Hematopoietic multipotent progenitor cell (in vitro differentiated cells): ENCODE measurements around the gene MAML3. TPM values are rescaled to one million over a fixed set of nuclear protein-coding genes. Genes with fewer than 3 reads are reported as not detected.

Experiments used
- DNase-seq, 3 donors: peaks; one replicate each; pipeline ENCODE4 v3.0.0-alpha.2; 2011 to 2015; ENCODE audit warnings: low read depth in 2 of 3, low spot score in 2 of 3
- total RNA-seq: library from RNA; depleted of rRNA; stranded (reverse); fragments of >200 nt; gene quantifications from one replicate; pipeline ENCODE4 v1.2.3, GENCODE V29; 2012

The MAML3 gene
- total RNA-seq, 1 donor, result 27.2 TPM

DNA sequence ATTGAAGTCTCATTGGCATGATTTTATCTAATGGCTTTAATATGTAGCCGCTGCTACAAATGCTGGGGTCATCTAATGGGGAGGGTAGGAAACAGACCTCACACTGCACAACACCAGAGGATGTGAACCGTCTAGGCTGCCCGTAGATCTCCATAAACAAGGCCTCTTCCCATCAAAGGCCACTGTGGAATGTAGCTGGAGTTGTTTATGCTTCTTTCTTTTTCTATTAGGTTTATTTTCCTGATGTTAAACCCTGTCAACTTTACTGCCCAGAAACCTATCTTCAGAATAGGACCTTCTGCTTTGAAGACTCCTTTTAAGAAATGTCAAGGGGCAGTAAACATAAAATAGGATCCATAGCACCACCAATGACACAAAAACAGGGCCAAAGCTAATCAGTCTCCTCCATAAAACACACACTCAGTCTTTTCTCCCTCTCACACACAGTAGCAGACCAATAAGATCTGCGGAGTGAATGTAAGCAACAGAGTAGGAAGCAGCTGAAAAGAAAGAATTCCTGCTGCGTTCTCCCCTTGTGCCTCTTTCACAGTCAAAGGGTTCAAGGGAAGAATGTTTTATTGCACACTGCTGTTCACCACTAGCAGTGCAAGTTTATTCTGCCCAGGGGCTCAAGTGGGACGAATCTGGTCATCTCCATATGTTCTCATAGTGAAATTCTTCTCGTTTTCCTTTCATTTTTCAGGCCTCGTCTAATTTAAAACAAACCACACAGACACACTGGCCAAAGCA is 72.2 kb downstream of the MAML3 start:
- DNase-seq, result no peak

DNA sequence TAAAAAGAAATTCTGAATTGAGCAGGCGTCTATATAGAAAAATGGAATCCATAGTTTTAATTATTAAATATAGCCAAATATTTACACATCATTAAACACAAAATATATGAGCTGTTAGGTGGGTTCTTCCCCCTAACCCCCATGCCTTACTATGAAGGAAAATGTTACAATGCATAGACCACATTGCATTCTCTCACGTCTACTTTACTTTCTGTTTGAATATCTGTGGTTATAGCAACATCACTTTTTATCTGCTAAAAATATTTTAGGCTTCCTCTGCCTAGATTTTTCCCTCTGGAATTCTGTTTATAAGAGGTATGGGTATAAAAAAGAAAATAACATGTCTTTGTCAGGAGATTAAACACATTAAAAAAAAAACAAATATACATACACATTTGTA is 73.1 kb downstream of the MAML3 start:
- DNase-seq, result no peak

GRCh38 chr4:140078366-140078765 is 75.6 kb downstream of the MAML3 start:
- no peak for DNase-seq

DNA sequence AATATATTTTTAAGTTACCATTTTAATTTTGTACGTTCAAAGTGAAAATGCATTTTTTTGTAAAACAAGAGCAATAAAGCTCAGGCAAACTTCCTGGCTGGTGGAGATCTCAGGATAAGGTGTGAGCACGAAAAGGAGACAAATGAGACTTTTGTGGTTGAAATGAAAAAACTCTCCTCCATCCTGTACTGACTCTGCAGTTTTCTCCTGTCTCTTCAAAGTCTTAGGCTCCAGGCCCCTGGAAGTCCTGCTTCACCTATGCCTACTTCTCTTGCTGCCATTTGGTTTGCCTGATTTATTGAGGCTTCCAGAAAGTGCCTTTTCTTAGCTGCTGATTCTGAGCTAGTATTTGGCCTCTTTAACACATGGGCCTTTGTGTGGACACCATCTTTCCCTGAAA is 77.7 kb downstream of the MAML3 start:
- peak in 1 of 3 donors; percentile 62 for DNase-seq

DNA sequence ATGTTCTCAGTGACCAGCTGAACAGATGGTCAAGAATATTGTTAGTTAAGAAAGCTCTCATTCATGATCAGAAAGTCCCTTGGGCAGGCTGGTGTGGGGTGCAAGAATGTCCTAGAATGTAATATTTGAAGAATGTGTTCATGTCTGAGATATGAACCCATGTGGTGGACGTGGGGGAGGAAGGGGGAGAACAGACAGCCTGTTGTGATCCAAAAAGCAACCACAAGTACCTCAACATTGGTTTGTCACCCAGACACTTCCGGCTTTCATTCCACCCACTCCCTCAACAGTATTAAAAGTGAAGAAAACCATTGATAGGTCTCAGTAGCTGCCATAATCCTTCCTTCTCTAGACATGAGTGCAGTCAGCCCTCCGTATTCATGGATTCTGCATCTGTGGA is 82.2 kb downstream of the MAML3 start:
- peak in 2 of 3 donors; percentile 85 to 92 for DNase-seq

DNA sequence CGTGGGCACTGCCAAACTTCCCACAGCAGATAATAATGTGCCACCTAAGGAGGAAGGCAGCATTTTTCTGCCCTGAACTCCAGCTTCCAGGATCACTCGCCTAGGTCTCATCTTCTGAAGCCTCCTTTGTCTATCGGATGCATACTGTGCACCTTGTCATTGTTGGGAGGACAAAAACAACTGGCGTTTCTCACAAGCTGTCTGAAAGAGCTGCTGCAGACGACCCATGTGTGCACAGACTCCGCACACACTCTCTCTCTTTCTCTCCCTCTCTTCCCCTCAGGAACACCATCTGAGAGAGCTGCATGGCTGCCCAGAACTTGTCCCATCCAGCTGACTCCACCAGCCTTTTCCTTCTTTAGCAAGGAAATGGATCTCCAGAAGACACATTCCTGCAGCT is 83.0 kb downstream of the MAML3 start:
- no peak for DNase-seq

DNA sequence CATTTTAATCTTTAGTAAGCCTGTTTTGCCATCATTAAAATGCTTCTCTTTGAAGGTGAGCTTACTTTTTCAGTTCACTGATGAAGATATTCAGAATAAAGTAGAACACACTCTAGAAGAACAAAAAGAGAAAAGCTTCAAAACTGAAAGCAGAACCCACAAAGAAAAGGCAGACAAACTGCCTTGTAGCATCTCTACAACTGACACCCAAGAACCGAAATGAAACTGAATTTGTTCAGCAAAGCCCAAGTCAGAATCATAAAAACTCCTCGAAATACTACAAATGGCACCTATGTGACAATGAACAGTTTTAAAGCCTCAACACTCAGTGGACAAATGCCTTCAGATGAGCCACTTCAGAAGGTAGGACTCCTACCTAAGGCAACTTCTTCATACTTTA is 83.6 kb downstream of the MAML3 start:
- peak in 1 of 3 donors; percentile 45 for DNase-seq

GRCh38 chr4:140069066-140069465 is 84.9 kb downstream of the MAML3 start:
- DNase-seq, result no peak

DNA sequence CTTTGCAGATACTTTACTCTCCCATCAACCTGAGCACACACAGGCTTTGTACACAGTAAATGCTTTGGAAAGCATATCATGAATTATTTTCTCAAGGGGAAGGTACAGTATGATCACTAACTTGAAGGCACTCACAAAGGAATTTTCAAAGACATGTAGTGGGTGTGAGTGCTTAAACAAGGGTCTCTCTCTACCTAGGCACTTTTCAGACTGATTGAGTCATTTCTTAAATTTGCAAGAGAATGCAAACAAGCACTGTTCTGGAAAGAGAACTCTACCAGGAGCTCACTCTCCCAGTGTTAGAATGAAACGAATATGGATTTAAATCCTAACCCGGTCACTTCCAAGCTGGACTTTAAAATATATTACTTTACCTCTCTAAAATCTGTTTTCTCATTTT is 85.7 kb downstream of the MAML3 start:
- no peak for DNase-seq

DNA sequence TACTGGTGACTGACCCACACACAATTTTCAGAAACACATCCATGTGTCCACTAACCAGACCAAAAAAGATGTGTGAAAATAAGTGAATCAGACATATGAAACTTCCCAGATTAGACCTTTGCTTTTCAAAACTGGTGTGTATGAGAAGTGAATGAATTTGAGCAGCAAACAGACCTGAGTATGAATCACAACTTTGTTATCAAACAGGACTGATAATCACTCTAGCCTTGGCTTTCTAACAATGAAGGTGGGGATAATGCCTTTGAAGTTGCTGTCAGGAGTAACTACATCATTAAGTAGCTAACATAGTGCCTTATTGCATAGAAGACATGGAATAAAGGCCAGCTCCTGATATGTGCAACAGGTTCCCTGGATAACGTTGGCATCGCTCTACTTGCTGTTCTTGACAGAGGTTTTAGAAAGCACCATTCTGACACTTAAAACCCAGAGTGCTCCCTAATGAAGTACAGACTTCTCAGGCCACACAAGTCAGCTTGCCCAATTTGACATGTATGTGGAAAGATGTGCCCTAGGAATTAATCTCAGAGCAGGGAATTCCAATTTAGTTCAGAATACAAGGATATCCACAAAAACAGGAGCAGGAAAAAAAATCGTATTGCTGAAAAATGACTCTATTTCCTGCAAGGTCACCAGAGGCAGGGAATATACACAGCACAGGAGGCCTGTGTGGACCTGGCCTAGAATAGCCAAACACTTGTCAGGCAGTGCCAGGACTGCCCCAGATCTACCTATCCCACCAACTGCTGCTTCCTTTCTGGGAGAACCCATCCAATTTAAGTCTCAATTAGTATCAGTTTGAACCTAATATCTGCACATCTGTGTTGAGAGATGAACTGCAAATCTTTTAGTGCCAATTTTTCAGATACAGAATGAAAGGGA is 87.7 kb downstream of the MAML3 start:
- no peak for DNase-seq

DNA sequence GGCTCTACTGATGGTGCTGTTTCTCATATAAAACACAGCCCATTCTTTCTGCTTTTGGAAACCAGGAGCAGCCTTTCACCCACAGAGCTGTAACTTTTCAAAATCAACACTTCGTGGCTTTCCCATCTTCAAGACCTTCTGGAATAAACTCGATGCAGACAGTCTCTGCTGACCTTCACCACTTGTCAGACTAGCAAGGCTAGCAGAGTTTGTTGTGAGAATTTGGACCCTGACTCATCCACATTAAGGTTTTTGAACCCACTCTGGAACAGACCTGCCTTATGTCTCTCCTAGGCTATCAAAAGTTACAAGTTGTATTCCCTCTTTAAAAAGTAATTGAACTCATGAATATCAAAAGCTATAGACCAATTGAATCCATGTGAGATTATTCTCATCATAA is 88.6 kb downstream of the MAML3 start:
- no peak for DNase-seq

DNA sequence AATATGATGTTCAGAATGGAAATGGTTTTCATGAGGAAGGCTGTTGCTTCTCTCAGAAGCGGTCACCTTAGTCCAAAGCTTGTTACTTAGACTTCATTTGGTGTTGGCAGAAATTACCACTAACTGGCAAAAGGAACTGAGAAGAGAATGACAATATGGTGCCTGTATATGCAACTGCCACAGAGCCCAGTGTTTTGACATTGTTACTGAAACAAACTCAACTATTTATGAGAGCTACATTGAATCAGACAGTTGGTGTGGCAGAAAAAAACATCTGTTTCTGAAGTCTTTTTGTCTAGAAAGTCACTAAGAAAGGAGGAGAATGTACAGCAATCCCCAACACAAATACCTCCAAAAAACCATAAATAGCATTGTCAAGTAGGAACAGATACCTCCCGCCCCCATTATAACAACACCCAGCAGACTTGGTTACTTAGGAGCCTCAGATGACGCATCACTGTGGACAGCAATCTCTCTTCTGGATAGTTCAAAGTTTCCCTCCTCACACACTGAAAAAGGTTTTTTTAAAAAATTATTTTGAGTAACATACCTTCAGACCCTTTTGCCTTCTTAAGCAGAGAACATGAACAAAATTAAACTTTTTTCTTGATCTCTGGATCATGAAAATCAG is 92.2 kb downstream of the MAML3 start:
- DNase-seq, result no peak

GRCh38 chr4:140061194-140061593 is 92.8 kb downstream of the MAML3 start:
- no peak for DNase-seq

GRCh38 chr4:140059159-140059558 is 94.8 kb downstream of the MAML3 start:
- no peak for DNase-seq

DNA sequence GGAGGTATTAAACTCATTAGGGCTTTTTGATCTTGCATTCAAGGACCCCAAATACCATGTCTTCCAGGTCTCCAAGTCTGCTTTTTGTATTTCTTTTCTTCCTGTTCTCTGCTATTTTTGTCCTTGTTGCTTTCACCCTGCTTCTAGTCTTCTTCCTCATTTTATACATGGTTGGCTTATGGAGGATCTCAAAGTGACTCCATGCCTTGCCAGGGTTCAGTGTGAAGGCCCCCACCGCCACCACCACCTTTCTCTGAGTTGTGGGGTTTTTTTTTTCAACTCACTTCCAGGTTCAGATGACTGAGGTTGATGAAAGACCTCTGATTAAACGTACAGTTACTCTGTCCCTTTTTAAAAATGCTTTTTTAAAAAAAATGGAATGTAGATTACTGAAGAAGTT is 96.3 kb downstream of the MAML3 start:
- DNase-seq, result peak in 2 of 3 donors; percentile 40 to 66

GRCh38 chr4:140056015-140056414 is 98.0 kb downstream of the MAML3 start:
- no peak for DNase-seq

DNA sequence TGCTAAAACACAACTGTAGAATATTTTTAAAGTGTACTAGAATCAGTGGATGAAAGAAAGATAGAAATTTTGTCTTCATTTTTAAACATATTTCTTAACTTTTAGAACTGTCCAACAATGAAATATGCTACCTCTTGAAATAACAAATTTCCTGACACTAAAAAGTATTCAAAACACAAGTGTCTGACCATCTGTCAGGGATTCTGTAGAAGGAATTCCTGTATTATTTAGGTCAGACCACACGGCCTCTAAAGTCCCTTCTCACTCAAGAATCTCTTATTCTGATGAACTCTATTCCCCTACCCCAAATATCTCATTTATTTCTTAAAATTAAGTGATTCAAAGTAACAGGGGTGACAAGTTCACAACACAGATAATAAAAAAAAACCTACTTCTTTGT is 99.1 kb downstream of the MAML3 start:
- DNase-seq, result no peak

GRCh38 chr4:140053185-140053584 is 100.8 kb downstream of the MAML3 start:
- DNase-seq, result no peak

DNA sequence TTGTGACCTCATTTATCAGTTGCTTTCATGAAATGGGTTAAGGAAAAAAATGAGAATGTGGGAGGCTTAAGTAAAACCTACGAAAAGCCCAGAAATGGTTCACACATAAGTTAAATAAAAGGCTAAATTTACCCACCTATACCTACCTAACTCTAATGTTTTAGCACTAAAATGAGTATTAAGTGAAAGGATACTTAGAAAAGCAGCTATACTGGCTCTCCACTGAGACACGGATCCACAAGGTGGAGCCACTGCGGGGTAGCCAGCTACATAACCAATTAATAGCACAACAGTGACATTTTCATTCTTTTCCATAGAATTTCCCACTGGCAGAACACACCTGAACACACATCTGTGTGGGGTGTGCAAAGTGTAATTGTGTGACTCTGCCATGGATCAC is 101.9 kb downstream of the MAML3 start:
- DNase-seq, result peak in 1 of 3 donors; percentile 55

GRCh38 chr4:140049849-140050637 is 103.9 kb downstream of the MAML3 start:
- DNase-seq, result peak in 1 of 3 donors; percentile 32
